ENCODE measurements around the gene MPP1. TPM values are rescaled to one million over a fixed set of nuclear protein-coding genes. Genes with fewer than 3 reads are reported as not detected.
A peak's percentile ranks its signal among the peaks of the same experiment; 100 is the strongest.

The MPP1 gene
- 1.1 and 2.2 TPM in 2 replicates for total RNA-seq

- Histone ChIP-seq H3K4me3 (ENCODE audit: low read depth, low read length) (peak within 1 kb of the TSS; percentile 41), H3K36me3 (ENCODE audit: control insufficient read depth, insufficient read depth, low read length) (no peaks in the 10 kb centered on the region), H3K27me3 (ENCODE audit: control insufficient read depth, insufficient read depth, low read length) (no peaks in the 10 kb centered on the region)
- FAIRE-seq (no peak), DNase-seq (ENCODE audit: low read depth) (peak; percentile 55)
- TF ChIP-seq CTCF (IDR thresholded peaks at IDR 0.05; ENCODE audit: insufficient read depth, low read length, severe bottlenecking) = no peak
Observed at GRCh38 chrX:154804957-154805695, at the start of gene MPP1. Gene MPP1, minus strand, starts transcription at chrX:154805485. Its CDS starts 112 bp downstream, at chrX:154805373.

GRCh38 chrX:154850957-154851611, 45.8 kb upstream of the MPP1 start:
- DNase-seq (ENCODE audit: low read depth) = no peak
- no peaks in the 10 kb centered on the region for H3K27me3 ChIP-seq (ENCODE audit: control insufficient read depth, insufficient read depth, low read length)
- no peaks in the 10 kb centered on the region for H3K36me3 ChIP-seq (ENCODE audit: control insufficient read depth, insufficient read depth, low read length)
- no peak overlapping the region for H3K4me3 ChIP-seq (ENCODE audit: low read depth, low read length)
- no peak for FAIRE-seq
- TF ChIP-seq CTCF (IDR thresholded peaks at IDR 0.05; ENCODE audit: insufficient read depth, low read length, severe bottlenecking) = no peak

GRCh38 chrX:154840856-154841255, 35.6 kb upstream of the MPP1 start:
- TF ChIP-seq CTCF (IDR thresholded peaks at IDR 0.05; ENCODE audit: insufficient read depth, low read length, severe bottlenecking) = peak; percentile 32
- DNase-seq (ENCODE audit: low read depth) (peak; percentile 43), FAIRE-seq (no peak)

GRCh38 chrX:154836163-154836562, 30.9 kb upstream of the MPP1 start:
- DNase-seq (ENCODE audit: low read depth) (no peak), FAIRE-seq (no peak)
- no peaks in the 10 kb centered on the region for H3K27me3 ChIP-seq (ENCODE audit: control insufficient read depth, insufficient read depth, low read length)
- no peak for TF ChIP-seq CTCF (IDR thresholded peaks at IDR 0.05; ENCODE audit: insufficient read depth, low read length, severe bottlenecking)
- no peaks in the 10 kb centered on the region for H3K36me3 ChIP-seq (ENCODE audit: control insufficient read depth, insufficient read depth, low read length)
- H3K4me3 ChIP-seq (ENCODE audit: low read depth, low read length) = no peak overlapping the region

More at GRCh38 chrX:154840856-154841255, 35.6 kb upstream of the MPP1 start:
- Histone ChIP-seq H3K4me3 (ENCODE audit: low read depth, low read length) (no peak overlapping the region), H3K36me3 (ENCODE audit: control insufficient read depth, insufficient read depth, low read length) (no peaks in the 10 kb centered on the region), H3K27me3 (ENCODE audit: control insufficient read depth, insufficient read depth, low read length) (no peaks in the 10 kb centered on the region)

GRCh38 chrX:154834562-154834961, 29.3 kb upstream of the MPP1 start, which contains the start of gene SMIM9:
Gene SMIM9, minus strand, starts transcription at chrX:154834662. Its CDS starts 3,806 bp downstream, at chrX:154830856.
- Histone ChIP-seq H3K27me3 (ENCODE audit: control insufficient read depth, insufficient read depth, low read length) (no peaks in the 10 kb centered on the region), H3K36me3 (ENCODE audit: control insufficient read depth, insufficient read depth, low read length) (no peaks in the 10 kb centered on the region), H3K4me3 (ENCODE audit: low read depth, low read length) (no peak within 1 kb of the TSS)
- no peak for DNase-seq (ENCODE audit: low read depth)
- no peak for FAIRE-seq
- TF ChIP-seq CTCF (IDR thresholded peaks at IDR 0.05; ENCODE audit: insufficient read depth, low read length, severe bottlenecking) = no peak

All from bronchial epithelial cell (primary cell).